ENCODE results near the gene HLA-DMB.

Gene HLA-DMB

DNA sequence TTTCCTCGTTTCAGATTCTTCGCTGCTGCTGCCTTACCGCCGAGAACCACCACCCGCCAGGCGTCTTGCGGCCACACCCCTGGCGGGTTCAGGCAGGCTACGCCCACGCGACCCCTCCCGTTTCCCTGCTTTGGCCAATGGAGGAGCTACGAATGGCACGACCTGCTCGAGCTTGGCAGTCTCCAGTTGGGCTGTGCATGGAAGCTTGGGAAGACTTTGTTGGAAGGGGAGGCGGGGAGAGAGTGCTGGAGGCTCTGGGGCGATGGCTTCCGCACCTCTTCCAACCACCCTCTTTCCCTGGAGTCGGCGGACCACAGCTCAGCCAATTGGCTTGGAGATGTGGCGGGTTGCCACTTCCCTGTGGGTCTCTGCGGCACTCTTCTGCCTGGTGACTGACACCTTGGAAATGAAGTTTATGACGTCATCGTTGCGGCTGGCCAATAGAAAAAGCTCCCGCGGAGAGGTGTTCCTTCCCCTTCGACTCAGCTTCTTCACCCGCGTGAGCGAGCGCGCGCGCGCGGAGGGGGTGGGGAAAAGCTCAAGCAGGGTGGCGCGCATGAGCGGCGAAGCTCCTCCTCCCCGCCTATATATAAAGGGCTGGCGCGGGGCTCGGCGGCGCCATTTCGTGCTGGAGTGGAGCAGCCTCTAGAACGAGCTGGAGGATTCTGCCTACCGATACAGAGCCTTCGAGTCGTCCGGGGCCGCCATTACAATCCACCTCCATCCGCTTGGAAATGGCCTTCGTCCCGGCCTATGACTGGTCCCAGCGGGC, 30.9 kb upstream of the HLA-DMB start:
- DNase-seq (ENCODE audit: low read depth in 1 of 2, low spot score in 1 of 2): peak; percentile 99 to 100

DNA sequence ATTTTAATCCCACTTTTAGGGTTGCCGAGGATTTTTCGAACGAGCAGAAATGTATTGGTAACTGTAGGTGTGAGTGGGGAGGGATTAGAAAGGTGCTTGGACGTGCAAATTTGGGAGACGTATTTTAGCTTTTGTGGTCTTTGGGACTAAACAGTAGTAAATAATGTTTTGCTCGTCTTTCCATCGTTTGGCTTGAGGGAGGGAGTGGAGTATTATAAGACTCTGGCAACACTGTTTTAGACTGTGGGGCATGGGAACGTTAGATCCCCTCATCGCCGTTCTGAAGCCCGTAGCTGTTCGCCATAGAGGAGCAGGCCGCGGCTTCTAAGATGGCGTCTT, 30.4 kb upstream of the HLA-DMB start:
- DNase-seq (ENCODE audit: low read depth in 1 of 2, low spot score in 1 of 2): no peak

DNA sequence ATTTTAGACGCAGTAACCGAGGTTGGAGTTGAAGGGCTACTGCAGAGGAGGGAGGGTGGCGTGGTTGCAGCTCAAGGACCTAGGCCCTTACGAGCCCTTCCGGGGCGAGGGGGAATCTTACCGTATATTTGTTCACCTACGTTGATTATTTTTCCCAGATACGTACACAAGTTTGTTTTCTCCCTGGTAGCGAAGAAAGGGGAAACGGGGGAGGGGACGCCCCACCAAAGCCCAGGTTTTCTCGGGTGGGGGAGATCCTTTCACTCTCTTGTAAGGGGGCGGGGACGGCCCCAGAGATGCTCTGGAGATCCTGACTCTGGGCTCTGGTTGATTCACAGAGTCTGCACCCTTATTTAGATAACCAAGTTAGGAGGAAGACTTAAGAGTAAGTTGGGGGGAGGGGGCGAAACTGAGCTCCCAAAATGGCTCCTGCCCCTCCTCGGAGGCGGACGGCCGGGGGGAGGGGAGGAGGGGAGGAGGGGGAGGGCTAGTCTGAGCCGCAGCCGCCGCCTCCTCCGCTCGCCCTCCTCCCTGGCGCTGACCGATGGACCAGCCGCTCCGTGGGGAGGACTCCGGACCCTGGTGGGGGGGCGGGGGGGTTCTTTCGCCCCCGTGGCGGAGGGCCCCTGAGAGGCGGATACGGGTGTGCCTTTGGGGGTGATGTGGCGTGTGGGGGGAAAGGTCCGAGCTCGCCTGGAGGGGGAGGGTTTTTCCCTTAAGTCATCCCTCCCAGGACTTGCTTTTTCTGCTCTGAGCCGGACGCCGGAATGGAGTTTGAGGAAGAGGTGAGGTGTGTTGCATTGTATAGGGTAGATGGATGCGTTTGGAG, 29.8 kb upstream of the HLA-DMB start:
- peak; percentile 73 to 87 for DNase-seq (ENCODE audit: low read depth in 1 of 2, low spot score in 1 of 2)

DNA sequence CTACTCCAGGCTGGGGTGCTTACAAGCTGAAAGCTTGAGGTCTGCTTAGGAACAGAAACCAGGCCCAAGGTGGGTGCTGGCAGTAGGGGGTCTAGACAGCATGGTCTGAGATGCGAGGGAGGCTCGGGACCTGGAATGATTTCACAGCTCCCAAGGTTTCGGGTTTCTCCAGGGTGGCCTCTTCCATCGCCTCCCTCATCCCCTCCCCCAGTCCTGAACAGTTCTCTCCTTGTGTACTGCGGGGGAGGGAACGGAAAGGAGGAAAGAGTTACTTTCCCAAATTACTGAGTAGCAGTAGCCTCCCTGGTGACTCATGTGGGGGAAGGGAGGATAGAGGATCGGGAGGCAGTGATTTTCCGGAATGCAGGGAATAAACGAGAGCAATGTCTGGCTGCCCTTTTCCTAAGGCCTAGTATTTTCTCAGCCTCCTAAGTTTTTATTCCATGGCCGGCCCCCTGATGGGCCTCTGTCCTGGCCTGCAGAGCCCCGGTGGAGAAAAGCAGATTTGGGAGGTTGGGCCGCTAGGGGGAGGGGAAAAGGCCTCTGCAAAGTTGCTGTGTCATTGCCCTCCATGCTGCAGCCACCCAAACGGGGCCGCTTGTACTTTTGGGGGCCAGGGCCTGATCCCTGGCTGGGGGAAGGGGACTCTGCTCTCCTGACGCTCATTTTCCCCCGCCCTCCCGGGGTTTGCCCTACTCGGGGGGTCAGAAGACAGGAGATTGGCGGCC, 29.0 kb upstream of the HLA-DMB start:
- peak in 1 of 2 donors; percentile 72 for DNase-seq (ENCODE audit: low read depth in 1 of 2, low spot score in 1 of 2)

DNA sequence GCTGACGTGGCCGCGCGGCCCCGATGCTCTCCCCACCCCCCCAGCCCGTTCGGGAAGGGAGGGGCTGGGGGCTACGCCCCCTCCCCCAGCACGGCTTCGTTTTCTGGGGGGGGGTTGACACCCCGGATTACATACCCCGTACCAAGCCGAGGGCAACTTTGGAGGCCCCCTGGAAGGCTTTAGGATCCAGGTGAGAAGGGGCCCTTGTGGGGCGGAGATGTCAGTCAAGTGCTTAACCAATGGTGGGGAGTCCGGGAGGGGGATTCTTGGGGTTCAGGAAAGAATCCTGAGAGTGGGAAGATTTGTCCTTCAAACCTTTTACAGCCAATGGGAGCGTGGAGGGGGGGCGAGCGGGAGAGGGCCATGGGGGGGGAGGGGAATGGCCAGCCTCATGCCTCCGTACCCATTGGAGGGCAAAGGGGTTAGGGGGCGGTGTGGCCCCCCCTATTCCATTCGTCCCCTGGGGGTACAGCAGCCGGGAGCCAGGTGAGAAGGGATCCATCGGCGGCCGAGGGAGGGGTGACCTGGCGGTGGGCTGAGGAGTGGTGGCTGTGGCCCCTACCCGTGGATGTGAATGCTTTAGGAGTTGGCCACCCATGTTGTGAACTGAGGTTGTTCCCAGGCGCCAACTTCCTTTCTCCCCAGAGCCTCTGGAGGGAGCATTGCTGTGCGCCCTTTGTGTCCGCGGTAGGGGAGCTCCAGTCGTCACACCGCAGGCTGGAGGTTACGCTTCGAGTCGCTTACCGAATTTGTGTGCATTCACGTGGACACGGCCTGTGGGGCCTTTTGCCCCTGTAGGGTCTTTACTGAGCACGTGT, 28.2 kb upstream of the HLA-DMB start:
- DNase-seq (ENCODE audit: low read depth in 1 of 2, low spot score in 1 of 2): peak; percentile 62 to 75

DNA sequence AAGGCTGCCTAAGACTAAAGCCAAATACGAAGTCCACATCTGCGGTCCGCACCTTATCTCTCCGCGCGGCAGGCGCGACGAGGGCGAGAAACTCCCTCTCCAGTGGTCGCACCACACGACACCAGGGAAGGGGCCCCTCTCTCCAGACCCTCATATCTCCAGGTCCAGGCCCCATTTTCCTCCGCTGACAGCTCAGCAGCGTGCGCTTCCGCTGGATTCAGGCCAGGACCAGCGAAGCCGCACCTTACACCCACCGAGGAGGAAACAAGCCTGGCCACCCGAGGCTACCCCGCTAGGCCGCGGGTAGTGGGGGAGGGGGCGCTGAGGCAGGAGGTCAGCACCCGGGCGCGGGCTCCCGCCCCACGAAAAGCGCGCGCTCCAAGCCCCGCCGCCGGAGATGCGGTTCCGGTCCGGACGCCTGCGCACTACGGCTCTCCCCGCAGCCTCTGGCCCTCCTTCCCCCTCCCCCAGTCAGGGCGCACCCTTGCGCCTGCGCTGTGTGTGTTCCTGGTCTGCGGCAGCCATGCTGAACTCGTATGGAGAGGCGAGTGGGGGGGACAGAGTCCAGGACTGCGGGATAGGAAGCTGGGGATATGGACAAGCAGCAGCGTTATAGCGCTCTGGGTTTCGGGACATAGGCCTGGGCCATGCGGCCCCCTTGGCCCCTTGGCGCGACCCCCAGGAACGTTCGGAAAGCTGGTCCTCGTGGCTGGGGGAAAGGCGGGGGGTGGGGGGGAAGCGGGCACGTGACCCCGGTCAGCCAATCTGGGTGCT, 27.5 kb upstream of the HLA-DMB start, which contains the start of gene BRD2:
Gene BRD2 (plus strand): TSS at position 502 of the 774 bp plus-strand sequence. CDS start 4,305 bp downstream, outside the sequence.
- peak; percentile 90 to 93 for DNase-seq (ENCODE audit: low read depth in 1 of 2, low spot score in 1 of 2)

DNA sequence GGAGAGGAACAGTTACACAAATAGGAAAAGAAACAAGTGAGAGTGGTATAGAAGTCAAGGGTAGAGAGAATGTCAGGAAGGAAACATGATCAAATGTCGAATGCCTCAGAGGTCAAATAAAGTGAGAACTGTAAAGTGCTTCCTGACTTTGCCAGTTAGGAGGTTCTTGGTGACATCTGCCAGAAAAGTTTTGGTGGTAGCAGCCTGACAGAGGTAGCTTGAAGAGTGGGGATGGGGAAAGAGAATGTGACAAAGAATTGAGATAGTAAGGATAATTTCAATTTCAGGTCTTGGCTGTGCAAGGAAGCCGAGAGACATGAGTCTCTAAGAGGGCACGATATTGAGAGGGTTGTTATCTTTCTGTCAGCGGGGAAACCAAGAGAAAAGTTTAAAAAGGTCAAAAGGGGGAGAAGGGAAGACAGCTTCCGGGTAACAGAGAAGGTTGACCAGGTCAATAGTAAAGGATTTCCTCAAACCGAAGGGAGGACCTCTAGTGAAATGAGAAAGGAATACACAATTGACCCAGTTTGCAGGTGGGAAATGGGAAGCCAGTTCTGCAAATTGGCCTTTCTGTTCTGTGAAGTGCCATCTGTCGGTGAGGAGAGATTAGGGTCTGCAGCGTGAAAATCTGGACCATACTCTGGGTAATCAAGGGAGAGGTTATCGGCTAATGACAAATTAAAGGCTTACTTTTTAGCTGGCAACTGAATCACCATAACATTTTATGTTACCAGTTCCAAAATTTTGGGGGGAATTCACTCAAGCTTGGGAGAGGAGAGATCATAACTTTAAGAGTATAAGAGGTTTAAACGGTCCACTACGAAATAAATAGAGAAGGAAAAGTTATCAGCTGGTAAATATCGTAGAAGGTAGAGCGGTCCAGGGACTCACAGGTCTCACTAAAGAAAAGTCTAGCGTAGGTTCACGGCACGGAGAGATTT, 26.6 kb upstream of the HLA-DMB start:
- DNase-seq (ENCODE audit: low read depth in 1 of 2, low spot score in 1 of 2): no peak

DNA sequence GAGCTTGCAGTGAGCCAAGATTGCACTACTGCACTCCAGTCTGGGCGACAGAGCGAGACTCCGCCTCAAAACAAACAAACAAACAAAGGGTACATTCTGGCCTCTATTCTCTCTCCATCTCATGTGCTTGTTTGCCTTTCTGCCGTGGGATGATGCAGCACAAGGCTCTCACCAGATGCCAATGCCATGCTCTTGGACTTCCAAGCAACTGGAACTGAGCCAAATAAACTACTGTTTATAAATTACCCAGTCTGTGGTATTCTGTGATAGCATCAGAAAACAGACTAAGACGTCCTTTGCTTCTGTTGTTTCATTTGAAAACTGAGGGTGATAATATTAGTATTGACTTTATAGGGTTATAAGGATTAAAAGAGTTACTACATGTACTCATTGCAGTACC, 23.9 kb upstream of the HLA-DMB start:
- DNase-seq (ENCODE audit: low read depth in 1 of 2, low spot score in 1 of 2): no peak

DNA sequence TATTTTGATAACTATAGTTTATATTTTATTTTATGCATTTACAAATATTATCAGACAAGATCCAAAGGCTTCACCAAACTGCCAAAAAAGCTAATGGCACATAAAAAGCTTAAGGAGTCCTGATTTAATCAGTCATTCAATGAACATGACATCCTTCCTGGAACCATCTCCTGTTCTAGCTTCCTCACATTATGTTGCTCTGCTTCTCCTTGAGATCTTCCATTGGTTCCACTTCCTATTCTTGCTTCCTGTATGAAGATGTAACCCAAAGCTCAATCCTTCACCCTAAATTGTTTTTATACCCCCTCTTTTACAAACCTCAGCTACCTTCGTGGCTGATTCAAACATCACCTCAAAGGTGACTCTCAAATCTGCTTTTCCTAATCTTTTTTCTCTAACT, 23.0 kb upstream of the HLA-DMB start:
- no peak for DNase-seq (ENCODE audit: low read depth in 1 of 2, low spot score in 1 of 2)

DNA sequence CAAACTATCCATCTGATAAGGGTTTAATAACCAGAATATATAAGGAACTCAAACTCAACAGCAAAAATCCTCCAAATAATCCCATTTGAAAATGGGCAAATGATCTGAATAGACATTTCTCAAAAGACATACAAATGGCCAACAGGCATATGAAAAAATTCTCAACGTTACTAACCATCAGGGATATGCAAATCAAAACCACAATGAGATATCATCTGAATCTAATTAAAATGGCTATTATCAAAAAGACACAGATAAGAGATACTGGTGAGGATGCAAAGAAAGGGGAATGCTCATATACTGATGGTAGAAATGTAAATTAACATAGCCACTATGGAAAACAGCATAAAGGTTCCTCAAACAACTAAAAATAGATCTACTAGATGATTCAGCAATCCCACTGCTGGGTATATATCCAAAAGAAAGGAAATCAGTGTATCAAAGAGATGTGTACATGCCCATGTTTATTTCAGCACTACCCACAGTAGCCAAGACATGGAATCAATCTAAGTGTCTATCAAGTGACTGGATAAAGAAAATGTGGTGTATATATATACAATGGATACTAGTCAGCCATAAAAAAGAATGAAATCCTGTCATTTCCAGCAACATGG, 21.5 kb upstream of the HLA-DMB start:
- DNase-seq (ENCODE audit: low read depth in 1 of 2, low spot score in 1 of 2): no peak

DNA sequence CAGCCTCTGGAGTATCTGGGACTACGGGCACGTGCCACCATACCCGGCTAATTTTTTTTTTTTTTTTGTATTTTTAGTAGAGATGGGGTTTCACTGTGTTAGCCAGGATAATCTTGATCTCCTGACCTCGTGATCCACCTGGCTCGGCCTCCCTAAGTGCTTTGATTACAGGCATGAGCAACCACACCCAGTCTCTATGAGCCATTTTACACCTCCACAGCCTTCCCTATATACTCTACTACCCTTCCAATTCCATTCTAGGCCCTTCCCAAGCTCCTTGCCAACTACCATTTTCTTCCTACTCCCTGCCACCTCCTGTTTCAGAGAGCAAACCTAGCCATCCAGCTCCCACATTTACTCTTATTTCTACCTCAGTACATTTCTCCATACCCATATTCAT, 19.7 kb upstream of the HLA-DMB start:
- DNase-seq (ENCODE audit: low read depth in 1 of 2, low spot score in 1 of 2): no peak

DNA sequence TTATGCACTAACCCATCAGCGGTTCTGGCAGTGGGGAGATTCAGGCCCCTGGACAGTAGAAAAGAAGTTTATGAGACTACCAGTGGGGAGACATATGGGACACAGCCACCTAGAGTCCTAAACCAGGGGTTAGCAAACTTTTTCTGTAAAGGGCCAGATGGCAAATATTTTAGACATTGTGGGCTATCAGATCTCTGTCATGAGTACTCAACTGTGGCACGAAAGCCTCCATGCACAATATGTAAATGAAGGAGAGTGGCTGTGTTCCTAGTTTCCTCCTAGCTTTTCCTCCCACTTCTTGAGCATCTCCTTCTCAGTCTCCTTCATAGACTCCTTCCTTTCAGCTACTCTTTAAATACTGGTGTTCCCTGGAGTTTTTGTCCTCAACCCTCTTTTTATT, 15.3 kb upstream of the HLA-DMB start:
- no peak for DNase-seq (ENCODE audit: low read depth in 1 of 2, low spot score in 1 of 2)

DNA sequence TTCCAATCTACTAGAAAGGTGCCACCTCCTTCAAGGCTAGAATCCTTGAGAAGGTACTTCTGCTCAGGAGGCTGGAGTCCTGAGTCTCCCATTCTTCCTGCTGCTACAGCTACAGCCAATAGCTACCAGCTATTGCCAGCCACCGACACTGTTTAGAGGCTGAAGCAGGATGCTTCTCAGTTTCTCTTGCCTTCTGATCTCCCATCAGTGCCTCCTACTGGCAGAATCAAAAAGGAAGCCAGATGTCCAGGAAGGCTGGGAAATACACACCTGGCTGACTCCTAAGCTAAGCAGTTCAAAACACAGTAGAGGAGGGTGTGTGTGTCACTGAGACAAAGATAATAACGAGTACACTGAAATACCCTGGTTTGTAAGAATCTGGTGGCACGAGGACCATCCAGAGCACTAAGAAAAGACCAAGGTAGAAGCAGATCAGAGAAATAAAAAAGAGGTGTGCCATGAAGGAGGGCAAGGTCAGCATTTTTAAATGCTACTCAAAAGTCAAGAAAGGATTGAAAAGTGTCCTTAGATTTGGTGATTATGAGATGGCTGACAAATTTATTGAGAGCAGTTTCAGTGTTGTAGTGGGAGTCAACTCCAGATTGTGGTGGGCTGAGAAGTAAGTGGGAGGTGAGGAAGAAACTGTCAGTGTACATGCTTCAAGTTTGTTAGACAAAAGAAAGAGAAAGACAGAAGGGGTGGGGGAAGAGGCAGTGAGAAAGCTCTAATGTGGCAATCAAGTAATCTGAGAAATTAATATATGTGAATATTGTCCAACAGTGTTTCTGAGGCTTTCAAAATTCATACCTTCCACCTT, 14.4 kb upstream of the HLA-DMB start:
- no peak for DNase-seq (ENCODE audit: low read depth in 1 of 2, low spot score in 1 of 2)

DNA sequence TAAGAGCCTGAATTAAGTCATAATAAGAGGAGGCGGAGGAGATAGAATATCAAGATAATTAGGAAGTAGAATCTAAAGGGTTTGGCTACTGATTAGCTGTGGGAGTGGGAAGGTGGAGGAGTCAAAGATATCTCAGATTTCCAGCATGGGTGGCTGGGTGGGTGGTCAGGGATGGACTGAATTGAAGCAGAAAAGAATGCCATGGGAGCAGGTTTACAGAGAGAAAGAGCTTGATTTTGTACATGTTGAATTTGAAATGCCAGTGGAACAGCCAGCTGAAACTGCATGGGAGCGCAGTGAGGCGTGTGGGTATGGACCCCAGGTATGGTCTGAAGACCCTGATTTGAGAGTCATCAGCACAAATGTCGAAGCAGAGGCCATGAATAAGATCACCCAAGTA, 13.4 kb upstream of the HLA-DMB start:
- DNase-seq (ENCODE audit: low read depth in 1 of 2, low spot score in 1 of 2): no peak

DNA sequence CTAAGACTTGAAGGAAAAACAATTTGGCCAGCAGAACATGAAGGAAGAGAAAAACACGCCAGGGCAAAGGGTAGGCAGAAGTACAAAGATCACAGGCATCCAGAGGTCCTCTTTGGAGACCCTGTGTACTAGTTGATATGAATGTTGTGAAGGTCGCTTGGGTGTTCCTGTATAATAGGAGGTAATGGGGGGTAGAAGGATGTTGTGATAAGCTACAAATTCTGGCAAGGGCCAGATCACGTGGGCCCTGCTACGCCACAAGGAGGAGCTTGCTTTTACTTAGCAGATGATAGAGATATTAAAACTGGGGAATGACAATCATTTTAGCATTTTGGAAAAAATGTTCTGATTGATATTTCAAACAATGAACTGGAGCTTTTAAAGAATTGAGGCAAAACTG, 12.9 kb upstream of the HLA-DMB start:
- DNase-seq (ENCODE audit: low read depth in 1 of 2, low spot score in 1 of 2): no peak

DNA sequence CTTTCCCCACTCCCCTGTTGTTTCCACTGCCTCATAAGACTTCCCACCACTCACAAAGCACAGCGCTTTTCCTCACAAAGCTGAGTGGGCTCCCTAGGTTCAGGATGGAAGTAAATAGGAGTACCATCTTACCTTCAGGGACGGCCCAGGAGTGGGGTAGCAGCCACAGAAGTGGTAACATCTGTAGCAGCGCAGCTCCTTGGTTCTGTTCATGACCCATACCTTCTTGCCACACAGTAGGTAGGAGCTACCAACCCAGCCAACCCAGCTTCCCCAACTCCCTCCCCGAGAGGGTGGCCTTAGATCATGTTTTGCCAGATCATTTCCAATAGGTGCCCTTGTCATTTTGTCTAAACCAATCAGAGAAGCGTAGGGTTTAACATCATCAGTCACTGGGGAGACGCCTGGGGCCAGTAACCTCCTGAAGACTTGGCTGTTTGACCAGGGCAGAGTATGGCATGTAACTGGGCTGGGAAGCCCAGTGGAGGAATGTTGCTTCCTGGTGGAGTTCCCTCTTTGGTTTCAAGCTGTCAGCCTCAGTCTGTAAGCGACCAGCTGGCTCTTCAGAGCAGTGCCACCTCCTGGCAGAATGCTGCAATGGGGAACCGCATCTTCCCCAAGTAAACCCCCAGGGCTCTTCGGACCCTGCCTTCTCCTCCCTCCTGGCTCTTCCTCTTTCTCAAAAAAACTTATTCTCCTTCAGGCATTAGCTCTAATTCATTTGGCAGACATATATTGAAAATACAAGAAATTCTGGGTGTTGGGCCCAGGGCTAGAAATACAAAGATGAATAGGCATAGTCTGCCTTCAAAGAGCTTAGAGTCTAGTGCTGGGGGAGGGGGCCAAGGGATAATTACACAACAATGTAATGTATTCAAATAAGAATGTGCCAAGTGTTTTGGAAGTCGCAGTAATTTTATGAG, 12.2 kb upstream of the HLA-DMB start, which contains the start of gene HLA-DMA:
Gene HLA-DMA (minus strand): TSS at position 281 of the 923 bp plus-strand sequence. CDS start 61 bp downstream, at position 220.
- DNase-seq (ENCODE audit: low read depth in 1 of 2, low spot score in 1 of 2): peak; percentile 49 to 73

DNA sequence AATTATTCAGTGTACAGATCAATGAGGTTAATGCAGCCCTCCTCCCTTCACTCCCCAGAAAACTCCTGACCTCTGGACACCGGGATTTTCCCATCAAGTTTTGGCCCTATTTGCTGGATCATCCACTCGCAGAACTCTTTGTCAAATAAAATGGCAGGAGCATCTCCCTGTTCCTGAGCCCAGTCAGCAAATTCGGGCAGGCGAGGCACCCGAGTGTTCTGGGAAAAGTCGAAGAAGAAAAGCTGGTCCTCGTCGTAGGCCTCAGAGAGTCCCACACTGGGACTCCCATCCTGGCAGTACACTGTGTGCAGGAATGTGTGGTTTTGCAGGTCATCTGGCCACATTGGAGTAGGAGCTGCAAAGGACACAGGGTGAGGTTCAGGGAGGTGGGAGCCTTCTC, 9.6 kb upstream of the HLA-DMB start:
- no peak for DNase-seq (ENCODE audit: low read depth in 1 of 2, low spot score in 1 of 2)

Measured in activated CD4-positive, alpha-beta T cell treated with anti-CD3 and anti-CD28 coated beads, Interleukin-2, amount 50 U/mL, for 24 hours (primary cell).